Neutrophil (primary cell): Measurements from ENCODE around the gene VBP1.

Source experiments
- H3K27ac ChIP-seq: fragments of 200-600 bp; sonication (generic); 2 replicates; pipeline ENCODE4 v1.5.1; 2016; ENCODE audit warnings: mild to moderate bottlenecking, moderate library complexity
- H3K27me3 ChIP-seq: fragments of 200-600 bp; sonication (generic); 2 replicates; pipeline ENCODE4 v1.6.0; 2016; ENCODE audit warnings: mild to moderate bottlenecking
- H3K36me3 ChIP-seq: fragments of 200-600 bp; sonication (generic); 2 replicates; pipeline ENCODE4 v1.5.1; 2017
- H3K4me1 ChIP-seq, 2 experiments: fragments of 200-600 bp in 1 of 2; sonication (generic) in 1 of 2; 1 replicate in 1 of 2; 2 replicates in 1 of 2; pipeline versions ENCODE4 v1.5.1 to v1.6.1; 2013 to 2016; ENCODE audit warnings: low read depth in 1 of 2, low read length in 1 of 2, mild to moderate bottlenecking in 1 of 2, moderate library complexity in 1 of 2; ENCODE audit not compliant: control insufficient read depth in 1 of 2, insufficient read depth in 1 of 2
- H3K4me3 ChIP-seq, 2 experiments: fragments of 200-600 bp in 1 of 2; sonication (generic) in 1 of 2; 1 replicate in 1 of 2; 2 replicates in 1 of 2; pipeline ENCODE4 v1.5.1; 2013 to 2016; ENCODE audit warnings: low read depth in 1 of 2, low read length in 1 of 2, mild to moderate bottlenecking in 1 of 2, moderate library complexity in 1 of 2
- H3K9me3 ChIP-seq: fragments of 200-600 bp; sonication (generic); 2 replicates; pipeline ENCODE4 v1.5.1; 2016
- CTCF ChIP-seq: fragments of 200-600 bp; sonication (generic); IDR thresholded peaks from 2 replicates; pipeline ENCODE4 v1.5.1; 2016; ENCODE audit warnings: antibody characterized with exemption

VBP1 gene

GRCh38 chrX:155247497-155247896 lies 31.2 kb downstream of the VBP1 start:
- Histone ChIP-seq H3K27ac (no peak overlapping the region), H3K9me3 (no peaks in the 10 kb centered on the region), H3K36me3 (no peaks in the 10 kb centered on the region), H3K4me1 (peaks cover 13 to 15% of the 10 kb centered on the region in 2 experiments), H3K4me3 (no peak overlapping the region), H3K27me3 (no peaks in the 10 kb centered on the region)
- no peak for TF ChIP-seq CTCF

GRCh38 chrX:155251391-155251790 lies 35.1 kb downstream of the VBP1 start:
- Histone ChIP-seq H3K4me1 (no peaks in the 10 kb centered on the region), H3K27me3 (no peaks in the 10 kb centered on the region), H3K27ac (no peak overlapping the region), H3K4me3 (no peak overlapping the region), H3K36me3 (no peaks in the 10 kb centered on the region), H3K9me3 (no peaks in the 10 kb centered on the region)
- TF ChIP-seq CTCF: no peak

DNA sequence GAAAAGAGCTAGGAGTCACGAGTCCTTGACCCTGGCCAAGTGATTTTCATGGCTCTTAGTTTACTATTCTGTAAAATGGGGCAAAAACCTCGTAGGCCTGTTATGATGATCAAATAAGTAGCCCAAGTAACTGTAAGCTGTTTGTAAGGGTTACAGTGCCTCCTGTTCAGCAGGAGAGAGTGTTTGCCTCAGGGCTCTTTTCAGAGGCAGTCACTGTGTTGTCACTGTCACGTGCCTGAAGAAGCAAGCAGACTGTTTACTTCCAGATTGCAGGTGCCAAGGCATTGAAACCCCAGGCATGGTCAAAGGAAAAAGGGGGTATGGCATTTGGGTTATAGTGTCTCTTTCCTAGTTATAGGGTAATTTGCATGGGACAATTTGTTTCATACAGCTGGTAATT lies 43.5 kb downstream of the VBP1 start:
- Histone ChIP-seq H3K36me3 (no peaks in the 10 kb centered on the region), H3K4me1 (peaks cover 10 to 14% of the 10 kb centered on the region in 2 experiments), H3K9me3 (no peaks in the 10 kb centered on the region), H3K27ac (no peak overlapping the region), H3K4me3 (no peak overlapping the region), H3K27me3 (no peaks in the 10 kb centered on the region)
- no peak for TF ChIP-seq CTCF

- H3K27ac ChIP-seq: peak overlapping the region; percentile 70
- no peak for TF ChIP-seq CTCF
These were observed 46.9 kb downstream of the VBP1 start for GRCh38 chrX:155262970-155263754.

GRCh38 chrX:155263854-155264628 lies 47.8 kb downstream of the VBP1 start, which contains the start of gene RAB39B:
TSS of gene RAB39B (minus strand) at chrX:155264491. CDS start at chrX:155264288, 203 bp downstream.
- peak within 1 kb of the TSS; percentile 70 for H3K27ac ChIP-seq
- H3K4me3 ChIP-seq: peak within 1 kb of the TSS; percentile 51 to 65
- no peak for TF ChIP-seq CTCF
- H3K9me3 ChIP-seq: no peaks in the 10 kb centered on the region
- H3K36me3 ChIP-seq: no peaks in the 10 kb centered on the region
- H3K27me3 ChIP-seq: no peaks in the 10 kb centered on the region
- peaks cover 10 to 14% of the 10 kb centered on the region in 2 experiments for H3K4me1 ChIP-seq

More at GRCh38 chrX:155262970-155263754, 46.9 kb downstream of the VBP1 start:
- Histone ChIP-seq H3K4me3 (peak overlapping the region; percentile 51 to 65), H3K27me3 (no peaks in the 10 kb centered on the region), H3K4me1 (peaks cover 10 to 14% of the 10 kb centered on the region in 2 experiments), H3K9me3 (no peaks in the 10 kb centered on the region), H3K36me3 (no peaks in the 10 kb centered on the region)
